ENCODE results near the gene UTF1.
"Not testable (repeated sequence)": the region's sequence is repeated elsewhere in the genome, so short reads cannot be mapped to it uniquely, and the experiment has no call there.

Gene UTF1

DNA sequence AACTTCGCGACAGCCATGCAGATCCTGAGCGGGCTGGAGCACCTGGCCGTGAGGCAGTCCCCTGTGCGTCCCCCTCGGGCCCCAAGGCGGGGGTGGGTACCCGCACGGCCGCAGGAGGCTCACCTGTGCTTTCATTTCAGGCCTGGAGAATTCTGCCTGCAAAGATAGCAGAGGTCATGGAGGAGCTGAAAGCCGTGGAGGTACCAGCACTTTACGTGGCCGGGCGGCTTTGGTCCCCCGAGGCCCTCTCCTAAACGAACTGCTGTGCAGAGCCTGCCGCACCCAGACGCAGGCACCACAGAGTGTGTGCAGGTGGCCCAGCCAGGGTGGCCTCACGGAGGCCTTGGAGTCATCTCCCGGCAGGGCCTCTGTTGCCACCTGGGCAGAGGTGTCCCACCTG is 11.1 kb upstream of the UTF1 start:
- H3K9me3 ChIP-seq (ENCODE audit: control insufficient read depth, low read length): no peaks in the 10 kb centered on the region
- H3K36me3 ChIP-seq (ENCODE audit: control insufficient read depth, insufficient read depth, low read length): no peaks in the 10 kb centered on the region
- no peaks in the 10 kb centered on the region for H3K4me1 ChIP-seq (ENCODE audit: control insufficient read depth, insufficient read depth, low read length, poor library complexity, severe bottlenecking)
- WGBS, 2 experiments (ENCODE audit: insufficient coverage in 2 of 2): 93 to 97% methylated on average over 19 to 20 of the region's 20 CpGs
- H3K27ac ChIP-seq (ENCODE audit: low read depth, low read length, severe bottlenecking): no peak overlapping the region
- no peak overlapping the region for H3K4me3 ChIP-seq (ENCODE audit: extremely low read depth, insufficient read depth, low read length, poor library complexity, severe bottlenecking)

DNA sequence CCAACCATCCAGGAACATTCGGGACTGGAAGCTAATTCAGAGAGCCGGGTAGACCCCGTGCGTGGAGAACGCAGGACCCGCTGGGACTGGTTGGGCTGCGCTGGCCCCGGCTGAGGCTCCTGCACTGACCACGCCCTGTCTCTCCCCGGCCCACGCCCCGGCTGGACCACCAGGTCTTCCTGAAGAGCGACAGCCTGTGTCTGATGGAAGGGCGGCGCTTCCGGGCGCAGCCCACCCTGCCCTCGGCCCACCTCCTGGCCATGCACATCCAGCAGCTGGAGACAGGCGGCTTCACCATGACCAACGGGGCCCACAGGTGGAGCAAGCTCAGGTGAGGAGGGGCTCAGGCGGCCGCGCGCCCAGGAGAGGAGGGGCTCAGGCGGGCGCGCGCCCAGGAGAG is 10.2 kb upstream of the UTF1 start:
- Histone ChIP-seq H3K4me3 (ENCODE audit: extremely low read depth, insufficient read depth, low read length, poor library complexity, severe bottlenecking) (no peak overlapping the region), H3K36me3 (ENCODE audit: control insufficient read depth, insufficient read depth, low read length) (no peaks in the 10 kb centered on the region), H3K4me1 (ENCODE audit: control insufficient read depth, insufficient read depth, low read length, poor library complexity, severe bottlenecking) (peaks cover 1% of the 10 kb centered on the region), H3K27ac (ENCODE audit: low read depth, low read length, severe bottlenecking) (no peak overlapping the region), H3K9me3 (ENCODE audit: control insufficient read depth, low read length) (no peaks in the 10 kb centered on the region)
- WGBS, 2 experiments (ENCODE audit: insufficient coverage in 2 of 2): 17 to 31% methylated on average over 14 to 17 of the region's 28 CpGs

DNA sequence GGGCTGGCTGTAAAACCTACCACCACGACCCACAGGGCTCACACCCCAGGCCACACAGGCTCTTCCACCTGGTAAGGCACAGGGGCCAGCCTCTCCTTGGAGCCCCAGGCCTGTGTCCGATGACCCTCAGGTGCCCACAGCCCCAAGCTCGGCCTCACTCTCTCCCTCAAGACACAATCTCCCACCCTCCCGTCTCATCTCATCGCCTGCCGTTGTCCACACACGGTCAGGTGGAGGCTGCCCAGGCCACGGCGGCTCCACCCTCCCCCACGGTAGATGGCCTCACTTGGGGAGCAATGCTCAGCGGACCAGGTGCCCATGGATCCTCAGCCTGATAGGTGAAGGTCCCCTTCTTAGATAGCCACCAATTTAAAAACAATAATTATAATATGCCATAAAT is 8.7 kb upstream of the UTF1 start:
- 94 to 99% methylated on average over 9 to 10 of the region's 11 CpGs for WGBS, 2 experiments (ENCODE audit: insufficient coverage in 2 of 2)
- Histone ChIP-seq H3K27ac (ENCODE audit: low read depth, low read length, severe bottlenecking) (no peak overlapping the region), H3K4me3 (ENCODE audit: extremely low read depth, insufficient read depth, low read length, poor library complexity, severe bottlenecking) (no peak overlapping the region), H3K4me1 (ENCODE audit: control insufficient read depth, insufficient read depth, low read length, poor library complexity, severe bottlenecking) (peaks cover 11% of the 10 kb centered on the region), H3K9me3 (ENCODE audit: control insufficient read depth, low read length) (no peaks in the 10 kb centered on the region), H3K36me3 (ENCODE audit: control insufficient read depth, insufficient read depth, low read length) (no peaks in the 10 kb centered on the region)

DNA sequence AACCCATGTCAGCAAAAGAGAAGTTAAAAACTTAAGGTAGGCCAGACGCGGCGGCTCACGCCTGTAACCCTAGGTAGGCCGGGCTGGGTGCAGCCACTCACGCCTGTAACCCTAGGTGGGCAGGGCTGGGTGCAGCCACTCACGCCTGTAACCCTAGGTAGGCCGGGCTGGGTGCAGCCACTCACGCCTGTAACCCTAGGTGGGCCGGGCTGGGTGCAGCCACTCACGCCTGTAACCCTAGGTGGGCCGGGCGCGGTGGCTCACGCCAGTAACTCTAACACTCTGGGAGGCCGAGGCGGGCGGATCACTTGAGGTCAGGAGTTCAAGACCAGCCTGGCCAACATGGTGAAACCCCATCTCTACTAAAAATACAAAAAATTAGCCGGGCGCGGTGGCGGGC is 8.3 kb upstream of the UTF1 start:
- H3K4me3 ChIP-seq (ENCODE audit: extremely low read depth, insufficient read depth, low read length, poor library complexity, severe bottlenecking); H3K9me3 ChIP-seq (ENCODE audit: control insufficient read depth, low read length); H3K27ac ChIP-seq (ENCODE audit: low read depth, low read length, severe bottlenecking); H3K36me3 ChIP-seq (ENCODE audit: control insufficient read depth, insufficient read depth, low read length): not testable (repeated sequence)
- 95 to 96% methylated on average over 9 to 10 of the region's 22 CpGs for WGBS, 2 experiments (ENCODE audit: insufficient coverage in 2 of 2)
- peaks cover 11% of the 10 kb centered on the region for H3K4me1 ChIP-seq (ENCODE audit: control insufficient read depth, insufficient read depth, low read length, poor library complexity, severe bottlenecking)

DNA sequence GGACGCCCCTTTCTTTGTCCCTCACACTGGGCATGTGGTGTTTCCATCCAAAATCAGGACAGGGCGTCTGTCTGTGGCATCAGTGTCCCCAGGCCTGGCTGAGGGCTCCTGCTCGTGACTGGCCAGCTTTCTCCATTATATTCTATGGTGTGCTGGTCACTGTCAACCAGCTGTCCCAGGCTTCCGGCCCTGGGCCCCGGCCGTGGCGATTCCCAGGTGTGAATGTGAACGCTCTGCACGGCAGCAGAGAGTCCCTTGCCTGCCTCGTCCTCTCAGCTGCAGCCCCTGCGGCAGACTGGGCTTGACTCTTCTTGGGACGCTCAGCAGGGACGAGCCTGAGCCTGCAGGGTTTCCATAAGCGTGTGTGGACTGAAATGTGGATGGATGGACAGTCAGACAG is 5.9 kb upstream of the UTF1 start:
- H3K36me3 ChIP-seq (ENCODE audit: control insufficient read depth, insufficient read depth, low read length): no peaks in the 10 kb centered on the region
- peaks cover 11% of the 10 kb centered on the region for H3K4me1 ChIP-seq (ENCODE audit: control insufficient read depth, insufficient read depth, low read length, poor library complexity, severe bottlenecking)
- 85 to 92% methylated on average over 7 to 11 of the region's 14 CpGs for WGBS, 2 experiments (ENCODE audit: insufficient coverage in 2 of 2)
- H3K4me3 ChIP-seq (ENCODE audit: extremely low read depth, insufficient read depth, low read length, poor library complexity, severe bottlenecking): no peak overlapping the region
- no peak overlapping the region for H3K27ac ChIP-seq (ENCODE audit: low read depth, low read length, severe bottlenecking)
- H3K9me3 ChIP-seq (ENCODE audit: control insufficient read depth, low read length): no peaks in the 10 kb centered on the region

- 60 to 71% methylated on average over 21 to 24 of the region's 25 CpGs for WGBS, 2 experiments (ENCODE audit: insufficient coverage in 2 of 2)
- Histone ChIP-seq H3K9me3 (ENCODE audit: control insufficient read depth, low read length) (no peaks in the 10 kb centered on the region), H3K4me3 (ENCODE audit: extremely low read depth, insufficient read depth, low read length, poor library complexity, severe bottlenecking) (no peak overlapping the region), H3K36me3 (ENCODE audit: control insufficient read depth, insufficient read depth, low read length) (no peaks in the 10 kb centered on the region), H3K4me1 (ENCODE audit: control insufficient read depth, insufficient read depth, low read length, poor library complexity, severe bottlenecking) (peaks cover 11% of the 10 kb centered on the region), H3K27ac (ENCODE audit: low read depth, low read length, severe bottlenecking) (no peak overlapping the region)
These were observed 5.2 kb upstream of the UTF1 start for GRCh38 chr10:133224756-133225372.

DNA sequence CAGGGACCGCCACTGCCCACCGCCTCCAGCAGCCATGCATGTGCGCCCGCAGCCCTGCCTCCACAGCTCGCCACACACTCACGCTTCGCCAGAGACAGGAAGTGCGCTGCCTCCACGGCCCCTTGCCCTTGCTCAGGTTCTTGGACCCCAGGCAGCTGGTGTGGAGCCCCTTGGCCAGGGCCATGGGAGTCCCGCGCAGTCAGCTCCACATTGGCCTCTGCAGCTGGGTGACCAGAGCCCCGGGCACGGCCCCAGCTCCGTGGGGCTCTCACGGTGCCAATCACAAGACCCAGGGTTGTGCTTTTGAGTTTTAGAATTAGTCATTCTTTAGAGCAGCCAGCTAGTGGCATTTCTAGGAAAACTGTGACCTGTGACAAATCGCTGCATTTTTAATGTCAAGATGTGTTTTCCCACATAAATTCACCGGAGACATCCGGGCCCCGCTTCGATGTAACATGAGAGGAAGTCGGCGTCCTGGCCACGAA is 4.3 kb upstream of the UTF1 start:
- H3K36me3 ChIP-seq (ENCODE audit: control insufficient read depth, insufficient read depth, low read length): no peaks in the 10 kb centered on the region
- H3K27ac ChIP-seq (ENCODE audit: low read depth, low read length, severe bottlenecking): no peak overlapping the region
- H3K4me1 ChIP-seq (ENCODE audit: control insufficient read depth, insufficient read depth, low read length, poor library complexity, severe bottlenecking): peaks cover 11% of the 10 kb centered on the region
- 95 to 97% methylated on average over 13 to 21 of the region's 23 CpGs for WGBS, 2 experiments (ENCODE audit: insufficient coverage in 2 of 2)
- H3K4me3 ChIP-seq (ENCODE audit: extremely low read depth, insufficient read depth, low read length, poor library complexity, severe bottlenecking): no peak overlapping the region
- H3K9me3 ChIP-seq (ENCODE audit: control insufficient read depth, low read length): no peaks in the 10 kb centered on the region

GRCh38 chr10:133226251-133226808 is 3.7 kb upstream of the UTF1 start:
- 88 to 89% methylated on average over 30 of the region's 30 CpGs for WGBS, 2 experiments (ENCODE audit: insufficient coverage in 2 of 2)
- Histone ChIP-seq H3K9me3 (ENCODE audit: control insufficient read depth, low read length) (no peaks in the 10 kb centered on the region), H3K36me3 (ENCODE audit: control insufficient read depth, insufficient read depth, low read length) (no peaks in the 10 kb centered on the region), H3K27ac (ENCODE audit: low read depth, low read length, severe bottlenecking) (no peak overlapping the region), H3K4me1 (ENCODE audit: control insufficient read depth, insufficient read depth, low read length, poor library complexity, severe bottlenecking) (peaks cover 11% of the 10 kb centered on the region), H3K4me3 (ENCODE audit: extremely low read depth, insufficient read depth, low read length, poor library complexity, severe bottlenecking) (no peak overlapping the region)

GRCh38 chr10:133227256-133227655 is 2.8 kb upstream of the UTF1 start:
- Histone ChIP-seq H3K36me3 (ENCODE audit: control insufficient read depth, insufficient read depth, low read length) (no peaks in the 10 kb centered on the region), H3K4me1 (ENCODE audit: control insufficient read depth, insufficient read depth, low read length, poor library complexity, severe bottlenecking) (peaks cover 14% of the 10 kb centered on the region), H3K27ac (ENCODE audit: low read depth, low read length, severe bottlenecking) (no peak overlapping the region), H3K4me3 (ENCODE audit: extremely low read depth, insufficient read depth, low read length, poor library complexity, severe bottlenecking) (no peak overlapping the region), H3K9me3 (ENCODE audit: control insufficient read depth, low read length) (no peaks in the 10 kb centered on the region)
- WGBS, 2 experiments (ENCODE audit: insufficient coverage in 2 of 2): 94 to 95% methylated on average over 20 to 21 of the region's 21 CpGs

GRCh38 chr10:133229265-133230043 is 563 bp upstream of the UTF1 start:
- 9 to 13% methylated on average over 38 to 56 of the region's 58 CpGs for WGBS, 2 experiments (ENCODE audit: insufficient coverage in 2 of 2)
- H3K4me1 ChIP-seq (ENCODE audit: control insufficient read depth, insufficient read depth, low read length, poor library complexity, severe bottlenecking): peaks cover 15% of the 10 kb centered on the region
- no peak overlapping the region for H3K27ac ChIP-seq (ENCODE audit: low read depth, low read length, severe bottlenecking)
- H3K4me3 ChIP-seq (ENCODE audit: extremely low read depth, insufficient read depth, low read length, poor library complexity, severe bottlenecking): no peak overlapping the region
- H3K9me3 ChIP-seq (ENCODE audit: control insufficient read depth, low read length): no peaks in the 10 kb centered on the region
- no peaks in the 10 kb centered on the region for H3K36me3 ChIP-seq (ENCODE audit: control insufficient read depth, insufficient read depth, low read length)
